Stimulated activated CD4-positive, alpha-beta T cell treated with anti-CD3 and anti-CD28 coated beads, Interleukin-15, amount 100 ng/mL, for 1 hour (primary cell): ENCODE measurements around the gene TOMM7.
"Not testable (repeated sequence)": the region's sequence is repeated elsewhere in the genome, so short reads cannot be mapped to it uniquely, and the experiment has no call there.

Source experiments
- DNase-seq, 2 donors: peaks; one replicate each; pipeline ENCODE4 v3.0.0-alpha.2; 2020; ENCODE audit warnings: low read depth in 1 of 2, low spot score in 1 of 2

Gene TOMM7

DNA sequence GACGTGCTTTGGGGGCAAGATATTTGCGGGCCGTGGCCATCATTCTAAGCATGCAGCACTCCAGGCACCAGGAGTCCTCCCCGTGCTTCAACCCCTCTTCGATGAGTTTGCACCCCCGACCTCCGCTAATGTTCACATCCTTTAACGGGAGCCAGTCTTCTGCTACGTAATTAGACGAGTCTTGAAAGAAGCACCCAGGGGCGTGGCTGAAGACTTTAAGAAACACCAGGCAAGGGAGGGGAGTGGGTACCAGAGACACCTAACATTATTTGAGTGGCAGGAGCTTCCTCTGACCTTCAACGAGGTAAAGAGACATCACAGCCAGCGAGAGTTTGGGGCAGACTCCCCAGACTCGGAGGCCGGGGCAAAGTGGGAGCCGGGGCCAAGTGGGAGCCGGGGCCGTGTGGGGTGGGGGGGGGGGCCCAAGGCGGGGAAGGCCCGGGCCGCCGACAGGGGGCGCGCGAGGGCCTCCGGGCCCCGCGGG, 31.1 kb upstream of the TOMM7 start:
- DNase-seq = no peak

DNA sequence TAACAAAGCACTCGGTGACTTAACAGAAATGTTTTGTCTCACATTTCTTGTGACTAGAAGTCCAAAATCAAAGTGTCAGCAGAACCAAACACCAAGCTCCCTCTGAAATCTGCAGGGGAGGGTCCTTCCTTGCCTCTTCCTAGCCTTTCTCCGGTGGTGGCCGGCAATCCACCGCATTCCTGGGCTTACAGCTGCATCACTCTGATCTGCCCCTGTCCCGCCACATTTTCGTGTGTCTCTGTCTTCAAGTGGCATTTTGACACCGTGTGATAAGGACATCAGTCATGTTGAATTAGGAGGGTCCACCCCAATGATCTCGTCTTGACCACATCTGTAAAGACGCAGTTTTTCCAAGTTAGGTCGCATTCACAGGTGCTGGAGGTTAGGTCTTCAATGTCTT, 30.5 kb upstream of the TOMM7 start:
- DNase-seq = no peak

DNA sequence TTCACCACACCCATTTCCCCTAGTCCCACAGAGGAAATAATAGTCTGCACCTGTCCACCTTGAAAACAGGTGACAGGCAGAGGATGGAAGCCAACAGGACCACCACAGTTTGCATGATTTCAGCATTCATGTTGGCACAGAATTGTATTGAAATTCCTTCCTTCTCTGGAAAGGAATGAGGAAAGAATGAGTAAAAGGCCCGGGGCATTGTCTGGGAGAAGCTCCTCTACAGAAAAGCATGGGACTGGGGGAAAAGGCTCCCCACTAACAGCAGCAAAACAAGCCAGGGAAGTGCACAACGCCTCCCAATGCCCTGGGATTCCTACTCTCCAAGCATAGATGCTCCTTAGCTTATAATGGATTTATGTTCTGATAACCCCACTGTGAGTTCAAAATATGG, 28.5 kb upstream of the TOMM7 start:
- DNase-seq = no peak

DNA sequence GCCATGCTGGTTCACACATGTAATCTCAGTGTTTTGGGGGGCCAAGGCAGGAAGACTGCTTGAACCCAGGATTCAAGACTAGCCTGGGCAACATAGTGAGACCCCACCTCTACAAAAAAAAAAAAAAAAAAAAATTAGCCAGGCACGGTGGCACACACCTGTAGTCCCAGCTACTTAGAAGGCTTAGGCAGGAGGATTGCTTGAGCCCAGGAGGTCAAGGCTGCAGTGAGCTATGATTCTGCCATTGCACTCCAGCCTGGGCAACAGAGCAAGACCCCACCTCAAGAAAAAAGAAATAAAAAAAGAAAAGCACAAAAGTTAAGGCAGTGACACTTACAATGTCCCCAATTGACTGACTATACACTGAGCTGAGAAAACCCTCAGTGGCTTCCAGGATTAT, 27.7 kb upstream of the TOMM7 start:
- not testable (repeated sequence) for DNase-seq

DNA sequence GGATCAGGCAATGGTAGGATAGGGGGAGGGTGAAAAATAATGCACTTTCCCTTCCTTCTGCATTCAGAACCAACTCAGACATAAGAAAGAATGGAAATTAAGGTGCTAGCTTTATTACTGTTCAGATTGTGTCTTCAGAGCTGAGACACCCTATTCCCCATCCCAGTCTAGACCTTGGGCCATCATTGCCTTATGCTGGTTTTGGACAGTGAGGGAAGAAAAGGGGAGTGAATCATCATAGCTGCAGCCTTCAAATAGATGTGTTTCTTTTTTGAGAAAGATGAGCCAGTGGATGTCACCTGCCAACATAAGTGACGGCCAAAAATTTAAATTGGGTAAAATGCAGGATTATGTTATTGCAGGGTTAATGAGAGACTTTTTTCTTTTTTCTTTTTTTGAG, 27.0 kb upstream of the TOMM7 start:
- DNase-seq = no peak

- no peak for DNase-seq
These were observed 26.5 kb upstream of the TOMM7 start for GRCh38 chr7:22849172-22849571.

- no peak for DNase-seq
These were observed 24.3 kb upstream of the TOMM7 start for GRCh38 chr7:22846961-22847360.

- no peak for DNase-seq
These were observed 22.7 kb upstream of the TOMM7 start for GRCh38 chr7:22845221-22845834.

- DNase-seq = no peak
These were observed 21.1 kb upstream of the TOMM7 start for GRCh38 chr7:22843681-22844309.

DNA sequence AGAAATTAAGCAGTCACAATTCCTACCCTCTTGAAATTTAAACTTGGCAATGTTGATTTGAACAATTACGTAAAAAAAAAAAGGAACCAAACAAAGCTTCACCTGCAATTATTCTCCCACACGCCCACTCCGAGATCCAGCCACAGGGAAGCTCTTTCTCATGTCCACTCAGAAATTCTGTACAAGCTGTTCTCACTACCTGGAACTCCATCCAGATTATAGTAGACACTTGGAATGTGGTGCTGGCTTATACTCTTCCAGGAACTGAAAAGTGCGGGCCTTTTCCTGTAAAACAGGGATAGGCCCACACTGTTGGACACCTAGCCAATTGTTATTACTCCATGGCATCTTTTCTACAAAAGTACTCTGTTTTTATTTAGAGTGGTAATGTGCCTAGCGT, 20.3 kb upstream of the TOMM7 start:
- DNase-seq = no peak

DNA sequence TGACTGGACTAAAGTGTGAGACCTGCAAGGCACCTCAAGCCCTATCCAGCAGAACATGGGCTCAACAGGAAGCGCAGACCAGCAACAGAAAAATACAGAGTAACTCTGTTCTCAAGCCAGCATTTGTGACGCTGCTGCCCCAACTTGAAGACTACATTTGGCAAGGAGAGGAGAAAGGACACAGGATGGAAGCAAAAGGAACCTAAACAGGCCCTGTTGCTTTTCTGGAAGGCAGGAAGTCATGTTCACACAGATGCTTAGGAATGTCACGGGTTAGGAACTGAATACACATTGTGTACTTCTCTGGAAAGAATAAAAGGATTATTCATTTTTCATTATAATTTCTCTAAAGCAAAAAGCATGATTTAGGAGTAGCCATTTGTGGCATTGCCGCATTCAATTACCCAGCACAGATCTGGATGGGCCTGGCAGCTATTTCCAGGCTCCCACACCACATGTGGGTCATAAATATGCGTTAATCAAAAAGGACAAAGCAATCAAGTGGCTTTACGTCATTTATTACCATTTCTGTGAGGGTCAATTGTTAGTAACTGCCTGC, 19.8 kb upstream of the TOMM7 start:
- no peak for DNase-seq

DNA sequence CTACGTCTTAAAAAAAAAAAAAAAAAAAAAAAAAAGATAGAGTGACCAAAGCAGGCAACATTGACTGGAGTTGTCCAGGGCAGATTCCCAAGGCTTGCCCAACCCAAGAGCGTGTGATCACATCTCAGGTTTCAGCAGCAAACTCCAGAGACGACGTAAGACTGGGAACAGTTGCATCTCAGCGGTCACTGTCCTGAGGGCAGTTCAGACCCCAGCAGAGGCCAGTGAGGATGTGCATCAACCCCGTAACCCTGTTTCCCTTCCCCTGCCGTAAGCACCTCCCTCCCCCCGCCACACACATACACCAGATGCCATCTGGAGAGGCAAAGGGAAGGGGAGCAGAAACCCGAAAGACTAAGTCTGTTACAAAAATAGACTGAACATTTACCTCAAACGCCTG, 19.3 kb upstream of the TOMM7 start:
- DNase-seq = no peak

DNA sequence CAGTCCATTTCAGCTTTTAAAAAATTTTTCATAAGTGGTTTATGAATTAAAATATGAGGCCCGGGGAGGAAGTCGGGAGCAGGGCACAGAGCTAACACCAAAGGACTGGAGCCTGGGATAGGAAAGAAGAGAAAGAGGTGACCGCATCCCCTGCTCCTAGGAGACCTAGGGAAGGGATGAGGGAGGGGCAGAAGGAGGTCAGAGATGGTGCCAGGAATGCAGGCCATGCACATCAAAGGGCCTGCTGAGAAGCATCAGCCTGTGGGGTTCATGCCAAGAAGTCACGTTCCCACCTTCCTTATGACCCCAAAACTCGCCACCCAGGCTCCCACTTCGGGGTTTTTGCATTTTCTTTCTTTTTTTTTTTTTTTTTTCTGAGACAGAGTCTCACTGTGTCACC, 14.7 kb upstream of the TOMM7 start:
- DNase-seq = no peak

DNA sequence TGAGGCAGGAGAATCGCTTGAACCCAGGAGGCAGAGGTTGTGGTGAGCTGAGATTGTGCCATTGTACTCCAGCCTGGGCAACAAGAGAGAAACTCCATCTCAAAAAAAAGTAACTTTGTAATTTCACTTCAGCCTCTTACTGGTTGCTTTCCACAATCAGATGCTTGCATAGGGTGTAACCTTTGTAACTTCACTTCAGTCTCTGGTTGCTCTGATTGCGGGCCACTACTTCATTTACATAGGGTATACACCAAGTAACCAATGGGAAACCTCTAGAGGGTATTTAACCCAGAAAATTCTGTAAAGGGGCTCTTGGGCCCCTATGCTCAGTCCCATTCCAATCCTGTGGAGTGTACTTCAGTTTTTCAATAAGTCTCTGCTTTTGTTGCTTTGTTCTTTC, 13.9 kb upstream of the TOMM7 start:
- DNase-seq = not testable (repeated sequence)

GRCh38 chr7:22833957-22834356, 11.3 kb upstream of the TOMM7 start:
- no peak for DNase-seq

- no peak for DNase-seq
These were observed 10.6 kb upstream of the TOMM7 start for GRCh38 chr7:22833113-22833855.

- no peak for DNase-seq
These were observed 9.8 kb upstream of the TOMM7 start for GRCh38 chr7:22832401-22832800.

- DNase-seq = no peak
These were observed 9.1 kb upstream of the TOMM7 start for GRCh38 chr7:22831602-22832305.

DNA sequence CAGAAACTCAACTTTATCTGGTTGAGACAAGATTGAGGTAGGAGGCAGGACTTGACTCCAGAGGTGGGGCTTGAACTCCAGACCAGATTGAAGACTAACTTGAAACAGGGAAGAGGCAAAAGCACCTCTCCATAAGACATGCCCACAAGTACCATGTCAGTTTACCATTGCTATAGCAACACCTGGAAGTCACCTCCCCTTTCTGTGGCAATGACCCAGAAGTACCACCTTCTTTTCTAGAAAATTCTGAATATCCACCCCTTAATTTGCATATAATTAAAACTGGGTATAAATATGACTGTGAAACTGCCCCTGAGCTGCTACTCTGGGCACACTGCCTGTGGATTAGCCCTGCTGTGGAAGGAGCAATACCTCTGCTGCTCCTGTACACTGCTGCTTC, 4.9 kb upstream of the TOMM7 start:
- no peak for DNase-seq

- no peak for DNase-seq
These were observed 3.9 kb upstream of the TOMM7 start for GRCh38 chr7:22826593-22826992.

- no peak for DNase-seq
These were observed 2.1 kb upstream of the TOMM7 start for GRCh38 chr7:22824760-22825159.

GRCh38 chr7:22823142-22823497, 471 bp upstream of the TOMM7 start:
- DNase-seq = no peak
